Measurements from ENCODE around the gene ANKLE1. TPM values are rescaled to one million over a fixed set of nuclear protein-coding genes. Genes with fewer than 3 reads are reported as not detected.
A peak's percentile ranks its signal among the peaks of the same experiment; 100 is the strongest.

Gene ANKLE1
- polyA plus RNA-seq, 1 donor (not counting 4 experiments of a cell fraction or from before 2014, with no cell fraction given) = 0.30 TPM

DNA sequence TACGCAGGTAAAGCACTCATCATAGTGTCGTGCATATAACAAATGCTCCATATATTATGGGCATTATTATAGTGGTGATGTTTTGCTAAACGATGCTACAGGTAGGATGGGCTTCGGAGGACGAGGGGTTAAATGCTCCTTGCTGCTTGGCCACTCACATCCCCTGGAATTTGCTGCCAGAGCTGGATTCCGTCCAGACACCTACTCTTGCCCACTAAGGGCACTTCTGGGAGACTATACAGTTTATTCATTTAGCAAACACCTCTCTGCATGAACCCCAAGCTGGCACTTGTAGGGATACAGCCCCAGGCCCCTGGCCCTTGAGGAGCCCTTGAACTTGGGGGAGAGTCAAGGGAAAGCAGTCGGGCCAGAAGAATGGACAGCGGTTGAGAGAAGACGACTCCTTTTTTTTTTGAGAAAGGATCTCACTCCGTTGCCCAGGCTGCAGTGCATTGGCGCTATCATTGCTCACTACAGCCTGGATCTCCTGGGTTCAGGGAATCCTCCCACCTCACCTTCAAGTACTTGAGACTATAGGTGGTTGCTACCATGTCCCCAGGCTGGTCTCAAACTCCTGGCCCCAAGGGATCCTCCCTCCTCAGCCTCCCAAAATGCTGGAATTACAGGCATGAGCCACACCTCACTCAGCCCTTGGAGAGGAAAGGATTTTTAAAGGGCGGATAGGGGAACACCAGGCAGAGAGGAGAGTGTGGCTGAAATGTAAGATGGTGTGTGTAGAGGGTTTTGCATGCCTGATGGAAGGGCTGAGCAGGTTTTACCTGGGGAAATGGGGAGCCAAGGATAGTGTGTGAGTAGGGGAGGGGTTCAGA lies 22.9 kb downstream of the ANKLE1 start:
- Histone ChIP-seq H4K20me1 (ENCODE audit: control insufficient read depth, extremely low read depth, insufficient read depth, low read length) (no peaks in the 10 kb centered on the region), H3K9ac (ENCODE audit: control insufficient read depth, extremely low read depth, insufficient read depth, low read length) (no peak overlapping the region), H3K79me2 (ENCODE audit: control insufficient read depth, insufficient read depth, low read length) (peaks cover 14% of the 10 kb centered on the region), H3K4me3 (ENCODE audit: control insufficient read depth in 2 of 3, extremely low read depth in 1 of 3, insufficient read depth in 2 of 3, low read depth in 1 of 3, low read length in 3 of 3) (no peak overlapping the region), H3K9me3 (ENCODE audit: control insufficient read depth, low read depth, low read length) (no peaks in the 10 kb centered on the region), H3K27me3 (ENCODE audit: control insufficient read depth, extremely low read depth, insufficient read depth, low read length) (no peaks in the 10 kb centered on the region), H2AFZ (ENCODE audit: control insufficient read depth, low read length) (no peak overlapping the region), H3K27ac (ENCODE audit: control insufficient read depth, insufficient read depth, low read length) (peak overlapping the region; percentile 8), H3K9me1 (ENCODE audit: control insufficient read depth, extremely low read depth, insufficient read depth, low read length) (peaks cover 3% of the 10 kb centered on the region), H3K4me1 (ENCODE audit: control insufficient read depth, extremely low read depth, insufficient read depth, low read length) (peaks cover 32% of the 10 kb centered on the region), H3K4me2 (ENCODE audit: control insufficient read depth, extremely low read depth, insufficient read depth, low read depth, low read length) (peak overlapping the region; percentile 61), H3K36me3 (ENCODE audit: control insufficient read depth in 2 of 2, extremely low read depth in 1 of 2, insufficient read depth in 2 of 2, low read length in 2 of 2) (no peaks in the 10 kb centered on the region)
- TF ChIP-seq EZH2 (IDR thresholded peaks at IDR 0.05; ENCODE audit: low read length) = no peak
- TF ChIP-seq, protein P1, sequence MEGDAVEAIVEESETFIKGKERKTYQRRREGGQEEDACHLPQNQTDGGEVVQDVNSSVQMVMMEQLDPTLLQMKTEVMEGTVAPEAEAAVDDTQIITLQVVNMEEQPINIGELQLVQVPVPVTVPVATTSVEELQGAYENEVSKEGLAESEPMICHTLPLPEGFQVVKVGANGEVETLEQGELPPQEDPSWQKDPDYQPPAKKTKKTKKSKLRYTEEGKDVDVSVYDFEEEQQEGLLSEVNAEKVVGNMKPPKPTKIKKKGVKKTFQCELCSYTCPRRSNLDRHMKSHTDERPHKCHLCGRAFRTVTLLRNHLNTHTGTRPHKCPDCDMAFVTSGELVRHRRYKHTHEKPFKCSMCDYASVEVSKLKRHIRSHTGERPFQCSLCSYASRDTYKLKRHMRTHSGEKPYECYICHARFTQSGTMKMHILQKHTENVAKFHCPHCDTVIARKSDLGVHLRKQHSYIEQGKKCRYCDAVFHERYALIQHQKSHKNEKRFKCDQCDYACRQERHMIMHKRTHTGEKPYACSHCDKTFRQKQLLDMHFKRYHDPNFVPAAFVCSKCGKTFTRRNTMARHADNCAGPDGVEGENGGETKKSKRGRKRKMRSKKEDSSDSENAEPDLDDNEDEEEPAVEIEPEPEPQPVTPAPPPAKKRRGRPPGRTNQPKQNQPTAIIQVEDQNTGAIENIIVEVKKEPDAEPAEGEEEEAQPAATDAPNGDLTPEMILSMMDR (optimal IDR thresholded peaks at IDR 0.05 in 1 of 3, IDR thresholded peaks at IDR 0.05 in 1 of 3, conservative IDR thresholded peaks at IDR 0.05 in 1 of 3; ENCODE audit: extremely low read depth in 1 of 3, insufficient read depth in 2 of 3, low read length in 3 of 3) = no peak
- dilution Hi-C loops (cut with MboI; ENCODE audit: extremely low pct_ligation_motif_present, low sequenced_read_pairs) = no loop called here
- DNase-seq (ENCODE audit: low read depth, low spot score) = no peak
- no peak for FAIRE-seq

DNA sequence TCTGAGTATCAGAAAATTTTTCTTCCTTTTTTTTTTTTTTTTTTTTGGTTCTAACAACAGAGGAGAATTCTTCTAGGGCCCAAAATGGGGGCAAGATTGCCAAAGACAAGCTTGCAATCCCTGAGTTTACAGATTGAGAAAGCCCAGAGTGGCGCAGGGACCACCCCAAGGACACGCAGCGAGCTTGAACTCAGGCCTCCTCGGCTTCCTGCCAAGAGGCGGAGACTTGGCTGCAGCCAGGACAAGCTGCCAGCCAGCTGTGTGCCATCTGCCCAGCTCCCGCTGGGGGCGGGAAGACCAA lies 23.5 kb downstream of the ANKLE1 start:
- Histone ChIP-seq H2AFZ (ENCODE audit: control insufficient read depth, low read length) (no peak overlapping the region), H3K4me2 (ENCODE audit: control insufficient read depth, extremely low read depth, insufficient read depth, low read depth, low read length) (peak overlapping the region; percentile 61), H3K9me3 (ENCODE audit: control insufficient read depth, low read depth, low read length) (no peaks in the 10 kb centered on the region), H3K27me3 (ENCODE audit: control insufficient read depth, extremely low read depth, insufficient read depth, low read length) (no peaks in the 10 kb centered on the region), H3K79me2 (ENCODE audit: control insufficient read depth, insufficient read depth, low read length) (peaks cover 20% of the 10 kb centered on the region), H3K9me1 (ENCODE audit: control insufficient read depth, extremely low read depth, insufficient read depth, low read length) (peaks cover 3% of the 10 kb centered on the region), H3K4me1 (ENCODE audit: control insufficient read depth, extremely low read depth, insufficient read depth, low read length) (peaks cover 34% of the 10 kb centered on the region), H3K27ac (ENCODE audit: control insufficient read depth, insufficient read depth, low read length) (peak overlapping the region; percentile 8), H3K4me3 (ENCODE audit: control insufficient read depth in 2 of 3, extremely low read depth in 1 of 3, insufficient read depth in 2 of 3, low read depth in 1 of 3, low read length in 3 of 3) (no peak overlapping the region), H4K20me1 (ENCODE audit: control insufficient read depth, extremely low read depth, insufficient read depth, low read length) (no peaks in the 10 kb centered on the region), H3K9ac (ENCODE audit: control insufficient read depth, extremely low read depth, insufficient read depth, low read length) (no peak overlapping the region), H3K36me3 (ENCODE audit: control insufficient read depth in 2 of 2, extremely low read depth in 1 of 2, insufficient read depth in 2 of 2, low read length in 2 of 2) (no peaks in the 10 kb centered on the region)
- DNase-seq (ENCODE audit: low read depth, low spot score) = no peak
- no peak for FAIRE-seq
- TF ChIP-seq EZH2 (IDR thresholded peaks at IDR 0.05; ENCODE audit: low read length) = no peak
- TF ChIP-seq, protein P1 (optimal IDR thresholded peaks at IDR 0.05 in 1 of 3, IDR thresholded peaks at IDR 0.05 in 1 of 3, conservative IDR thresholded peaks at IDR 0.05 in 1 of 3; ENCODE audit: extremely low read depth in 1 of 3, insufficient read depth in 2 of 3, low read length in 3 of 3) = no peak
- dilution Hi-C loops (cut with MboI; ENCODE audit: extremely low pct_ligation_motif_present, low sequenced_read_pairs) = no loop called here
